Activated CD8-positive, alpha-beta memory T cell treated with anti-CD3 and anti-CD28 coated beads, Interleukin-2, amount 10 ng/mL, durations not matched to agents 7 days and 5 days (primary cell): Measurements from ENCODE around the gene SYNPO. TPM values are rescaled to one million over a fixed set of nuclear protein-coding genes. Genes with fewer than 3 reads are reported as not detected.

Experiments
- ATAC-seq: fragments of 150-1000 bp; cut with Tn5 transposase; one replicate; pipeline ENCODE4 v1.10.0; 2021; ENCODE audit warnings: moderate library complexity
- CTCF ChIA-PET: fragments of 350-600 bp; sonication (Branson Sonifier 250); formaldehyde crosslinking; loops from one replicate; lab custom pipeline; 2021; ENCODE audit warnings: antibody characterized with exemption; lab: Charles Lee
- DNase-seq: peaks from one replicate; pipeline ENCODE4 v3.0.0-alpha.2; 2020
- H3K27ac Mint-ChIP-seq: one replicate; pipeline ENCODE4 v1.8.0; 2021; ENCODE audit warnings: mild to moderate bottlenecking, mixed read lengths
- H3K27me3 Mint-ChIP-seq: one replicate; pipeline ENCODE4 v1.8.0; 2021; ENCODE audit warnings: mixed read lengths
- H3K36me3 Mint-ChIP-seq: one replicate; pipeline ENCODE4 v1.8.0; 2021; ENCODE audit warnings: mild to moderate bottlenecking, mixed read lengths
- H3K4me1 Mint-ChIP-seq: one replicate; pipeline ENCODE4 v1.8.0; 2021; ENCODE audit warnings: mixed read lengths
- H3K4me3 Mint-ChIP-seq: one replicate; pipeline ENCODE4 v1.8.0; 2021; ENCODE audit warnings: mild to moderate bottlenecking, moderate library complexity, mixed read lengths
- H3K9me3 Mint-ChIP-seq: one replicate; pipeline ENCODE4 v1.8.0; 2022; ENCODE audit warnings: low read depth, mixed read lengths
- total RNA-seq, 2 experiments: library from RNA; stranded (reverse); gene quantifications; one replicate each; pipeline ENCODE4 v1.2.3, GENCODE V29; 2021

The SYNPO gene
- total RNA-seq, 2 experiments from 2014 or later, result 0.05 to 0.09 TPM

DNA sequence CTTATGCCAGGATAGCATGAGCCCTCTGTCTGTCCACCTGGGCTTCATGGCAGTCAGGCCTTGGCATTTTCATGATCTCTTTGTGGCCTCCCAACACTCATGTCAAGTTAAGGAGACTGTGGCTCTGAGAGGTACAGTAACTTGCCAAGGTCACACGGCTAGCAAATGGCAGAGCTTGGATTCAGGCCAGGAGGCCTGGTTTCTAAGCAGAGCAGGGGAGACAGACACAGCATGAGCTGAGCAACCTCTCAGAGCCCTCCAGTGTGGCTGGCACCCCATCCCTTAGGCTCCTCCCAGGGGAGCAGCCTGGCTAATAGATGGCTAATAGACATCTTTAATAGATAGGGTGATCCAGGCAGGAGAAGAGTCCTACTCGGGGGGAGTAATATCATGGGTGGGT is 4.1 kb downstream of the SYNPO start:
- no peak overlapping the region for H3K4me3 Mint-ChIP-seq
- ATAC-seq, result no peak
- CTCF ChIA-PET, result interaction anchor here (0.7 kb wide), 1 partner anchor 202 kb away, joined by 3 read pairs; no protein-coding TSS in a partner anchor

DNA sequence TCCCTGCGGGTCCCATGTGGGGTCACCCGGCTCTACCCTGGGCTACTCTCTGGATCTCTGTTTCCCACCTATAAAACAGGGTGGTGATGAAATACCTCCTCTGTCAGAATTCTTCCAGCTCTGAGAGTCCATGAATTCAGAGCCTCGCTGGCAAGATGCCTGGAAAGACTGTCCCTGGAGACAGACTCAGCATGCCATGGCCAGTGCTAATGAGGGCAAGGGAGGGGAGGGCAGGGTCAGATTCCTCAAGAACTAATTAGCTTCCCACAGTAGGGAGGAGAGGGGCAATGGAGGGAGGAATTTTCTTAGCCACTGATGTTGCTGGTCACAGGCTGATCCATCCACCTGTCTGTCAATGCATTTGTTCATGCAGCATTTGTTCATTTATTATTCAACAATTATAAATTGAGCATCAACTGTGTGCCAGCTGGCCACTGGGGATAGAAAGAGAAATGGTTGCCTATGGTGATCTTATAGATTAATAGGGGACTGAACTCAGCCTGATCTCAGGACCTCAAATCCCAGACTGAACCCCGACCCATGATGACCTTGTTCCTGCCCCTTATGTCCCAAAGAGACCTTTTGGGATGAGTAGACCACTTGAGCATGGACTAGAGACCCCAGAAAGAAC is 4.7 kb downstream of the SYNPO start:
- ATAC-seq, result no peak

More for the DNA sequence above, 4.1 kb downstream of the SYNPO start:
- Mint-ChIP-seq H3K36me3 (no peaks in the 10 kb centered on the region), H3K4me1 (no peaks in the 10 kb centered on the region), H3K27ac (no peak overlapping the region), H3K9me3 (no peaks in the 10 kb centered on the region), H3K27me3 (peaks cover 10% of the 10 kb centered on the region)
- DNase-seq, result no peak

DNA sequence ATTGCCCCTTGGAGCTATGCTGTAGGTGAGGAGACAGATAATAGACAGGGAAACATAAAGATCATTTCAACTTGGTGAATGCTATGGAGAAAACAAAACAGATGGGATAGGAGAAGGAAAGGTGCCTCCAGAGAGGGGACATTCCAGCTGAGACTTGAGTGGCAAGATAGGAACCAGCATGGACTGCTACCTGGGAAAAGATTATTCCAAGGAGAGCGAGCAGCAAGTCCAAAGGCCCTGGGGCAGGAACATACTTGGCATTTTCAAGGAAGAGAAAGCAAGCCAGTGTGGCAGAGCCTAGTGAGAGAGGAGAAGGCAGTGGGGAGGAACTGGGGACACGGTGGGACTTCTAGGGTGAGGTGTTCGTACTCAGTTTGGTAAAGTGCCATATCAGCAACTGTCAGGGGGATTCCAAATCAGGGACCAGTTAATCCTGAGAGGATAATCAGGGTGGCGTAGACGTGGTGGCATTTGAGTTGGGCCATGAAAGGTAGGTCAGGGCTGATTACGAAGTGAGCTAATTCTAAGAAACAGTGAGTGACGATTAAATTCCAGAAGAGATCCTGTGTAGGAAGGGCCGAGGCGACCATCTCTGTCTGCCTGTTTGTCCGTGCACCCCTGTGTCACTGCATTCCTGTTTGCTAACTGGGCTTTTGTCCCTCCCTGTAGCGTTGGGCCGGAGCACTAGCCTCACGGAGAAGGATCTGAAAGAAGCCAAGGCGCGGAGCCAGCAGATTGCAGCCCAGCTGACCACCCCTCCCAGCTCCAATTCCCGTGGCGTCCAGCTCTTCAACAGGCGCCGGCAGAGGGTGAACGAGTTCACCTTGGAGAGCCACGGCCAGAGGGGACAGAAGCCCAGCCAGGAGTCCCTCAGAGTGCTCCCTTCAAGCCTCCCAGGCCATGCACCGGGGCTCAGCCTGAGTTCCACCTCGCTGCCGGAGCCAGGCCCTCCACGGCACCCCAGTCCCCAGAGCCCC is 7.1 kb downstream of the SYNPO start:
- CTCF ChIA-PET, result no interaction called here
- no peak overlapping the region for H3K27ac Mint-ChIP-seq
- DNase-seq (no peak), ATAC-seq (no peak)
- no peaks in the 10 kb centered on the region for H3K36me3 Mint-ChIP-seq
- peaks cover 8% of the 10 kb centered on the region for H3K27me3 Mint-ChIP-seq
- no peak overlapping the region for H3K4me3 Mint-ChIP-seq
- H3K4me1 Mint-ChIP-seq, result no peaks in the 10 kb centered on the region
- H3K9me3 Mint-ChIP-seq, result no peaks in the 10 kb centered on the region

More for the DNA sequence above, 4.7 kb downstream of the SYNPO start:
- no peaks in the 10 kb centered on the region for H3K9me3 Mint-ChIP-seq
- H3K4me1 Mint-ChIP-seq, result no peaks in the 10 kb centered on the region
- no peak overlapping the region for H3K27ac Mint-ChIP-seq
- CTCF ChIA-PET, result no interaction called here
- no peak for DNase-seq
- H3K4me3 Mint-ChIP-seq, result no peak overlapping the region
- H3K27me3 Mint-ChIP-seq, result peaks cover 8% of the 10 kb centered on the region
- H3K36me3 Mint-ChIP-seq, result no peaks in the 10 kb centered on the region

DNA sequence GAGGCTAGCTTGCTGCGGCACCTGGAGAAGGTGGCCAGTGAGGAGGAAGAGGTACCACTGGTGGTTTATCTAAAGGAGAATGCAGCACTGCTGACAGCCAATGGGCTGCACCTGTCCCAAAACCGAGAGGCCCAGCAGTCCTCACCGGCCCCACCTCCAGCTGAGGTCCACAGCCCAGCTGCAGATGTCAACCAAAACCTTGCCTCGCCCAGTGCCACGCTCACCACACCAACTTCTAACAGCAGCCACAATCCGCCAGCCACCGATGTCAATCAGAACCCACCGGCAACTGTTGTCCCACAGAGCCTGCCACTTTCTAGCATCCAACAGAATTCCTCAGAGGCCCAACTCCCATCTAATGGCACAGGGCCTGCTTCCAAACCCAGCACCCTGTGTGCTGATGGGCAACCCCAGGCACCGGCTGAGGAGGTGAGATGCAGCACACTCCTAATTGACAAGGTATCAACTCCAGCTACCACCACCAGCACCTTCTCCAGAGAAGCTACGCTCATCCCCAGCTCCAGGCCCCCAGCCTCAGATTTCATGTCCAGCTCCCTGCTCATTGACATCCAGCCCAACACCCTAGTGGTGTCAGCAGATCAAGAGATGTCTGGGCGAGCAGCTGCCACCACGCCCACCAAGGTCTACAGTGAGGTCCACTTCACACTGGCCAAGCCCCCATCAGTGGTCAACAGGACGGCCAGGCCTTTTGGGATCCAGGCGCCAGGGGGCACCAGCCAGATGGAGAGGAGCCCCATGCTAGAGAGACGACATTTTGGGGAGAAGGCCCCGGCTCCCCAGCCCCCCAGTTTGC is 8.0 kb downstream of the SYNPO start:
- H3K4me3 Mint-ChIP-seq, result no peak overlapping the region

DNA sequence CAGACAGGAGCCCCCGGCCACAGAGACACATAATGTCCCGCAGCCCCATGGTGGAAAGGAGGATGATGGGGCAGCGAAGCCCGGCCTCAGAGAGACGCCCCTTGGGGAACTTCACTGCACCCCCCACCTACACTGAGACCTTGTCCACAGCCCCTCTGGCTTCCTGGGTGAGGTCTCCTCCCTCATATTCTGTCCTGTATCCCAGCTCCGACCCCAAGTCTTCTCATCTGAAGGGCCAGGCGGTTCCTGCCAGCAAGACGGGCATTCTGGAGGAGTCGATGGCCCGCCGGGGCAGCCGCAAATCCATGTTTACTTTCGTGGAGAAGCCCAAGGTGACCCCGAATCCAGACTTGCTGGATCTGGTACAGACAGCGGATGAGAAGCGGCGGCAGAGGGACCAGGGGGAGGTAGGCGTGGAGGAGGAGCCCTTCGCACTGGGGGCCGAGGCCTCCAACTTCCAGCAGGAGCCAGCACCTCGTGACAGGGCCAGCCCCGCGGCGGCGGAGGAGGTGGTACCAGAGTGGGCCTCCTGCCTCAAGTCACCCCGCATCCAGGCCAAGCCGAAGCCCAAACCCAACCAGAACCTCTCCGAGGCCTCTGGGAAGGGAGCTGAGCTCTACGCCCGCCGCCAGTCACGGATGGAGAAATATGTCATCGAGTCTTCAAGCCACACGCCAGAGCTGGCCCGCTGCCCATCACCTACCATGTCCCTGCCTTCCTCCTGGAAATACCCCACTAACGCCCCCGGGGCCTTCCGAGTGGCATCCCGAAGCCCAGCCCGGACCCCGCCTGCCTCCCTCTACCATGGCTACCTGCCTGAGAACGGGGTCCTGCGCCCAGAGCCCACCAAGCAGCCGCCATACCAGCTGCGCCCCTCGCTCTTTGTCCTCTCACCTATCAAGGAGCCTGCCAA is 8.9 kb downstream of the SYNPO start:
- Mint-ChIP-seq H3K4me3 (no peak overlapping the region), H3K9me3 (no peaks in the 10 kb centered on the region), H3K4me1 (no peaks in the 10 kb centered on the region), H3K36me3 (no peaks in the 10 kb centered on the region), H3K27me3 (peaks cover 7% of the 10 kb centered on the region), H3K27ac (no peak overlapping the region)
- CTCF ChIA-PET, result no interaction called here
- DNase-seq (no peak), ATAC-seq (no peak)

More for the DNA sequence above, 8.0 kb downstream of the SYNPO start:
- Mint-ChIP-seq H3K4me1 (no peaks in the 10 kb centered on the region), H3K27me3 (peaks cover 8% of the 10 kb centered on the region), H3K27ac (no peak overlapping the region), H3K9me3 (no peaks in the 10 kb centered on the region), H3K36me3 (no peaks in the 10 kb centered on the region)
- CTCF ChIA-PET, result no interaction called here
- ATAC-seq (no peak), DNase-seq (no peak)

DNA sequence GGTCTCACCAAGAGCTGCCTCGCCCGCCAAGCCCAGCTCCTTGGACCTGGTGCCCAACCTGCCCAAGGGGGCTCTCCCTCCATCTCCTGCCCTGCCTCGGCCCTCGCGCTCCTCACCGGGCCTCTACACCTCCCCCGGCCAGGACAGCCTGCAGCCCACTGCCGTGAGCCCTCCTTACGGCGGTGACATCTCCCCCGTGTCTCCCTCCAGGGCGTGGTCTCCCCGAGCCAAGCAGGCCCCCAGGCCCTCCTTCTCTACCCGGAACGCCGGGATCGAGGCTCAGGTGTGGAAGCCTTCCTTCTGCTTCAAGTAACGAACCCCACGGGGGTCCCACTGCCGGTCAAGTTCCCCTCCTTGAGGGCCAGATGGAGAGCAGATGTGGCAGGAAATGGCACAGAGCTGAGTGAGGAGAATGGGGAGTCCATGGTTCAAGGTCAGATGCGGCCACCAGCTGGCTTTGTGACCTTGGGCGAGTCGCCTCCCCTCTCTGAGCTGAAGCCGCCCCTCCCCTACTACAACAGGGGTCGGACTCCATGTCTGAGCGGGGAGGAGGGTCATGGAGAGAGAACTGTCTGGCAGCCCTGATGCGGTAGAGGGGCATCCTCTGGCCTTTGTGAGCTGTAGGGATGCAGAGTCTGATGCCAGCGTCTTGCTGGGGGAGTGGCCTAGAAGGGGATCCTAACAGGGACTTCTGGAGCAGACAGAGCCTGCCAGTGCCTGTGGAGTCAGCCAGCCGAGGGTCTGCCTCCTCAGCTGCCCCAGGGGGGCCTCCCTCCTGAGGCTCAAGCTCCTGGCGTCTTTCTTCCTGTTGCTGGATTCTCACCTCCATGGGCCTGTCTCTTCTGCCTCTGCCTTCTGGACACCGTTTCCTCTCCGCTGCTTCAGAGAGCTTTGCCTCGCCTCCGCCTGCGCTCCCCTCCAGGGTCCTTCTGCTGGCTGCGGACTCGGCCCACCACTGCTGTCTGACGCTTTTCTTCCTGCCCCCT is 9.9 kb downstream of the SYNPO start:
- ATAC-seq (no peak), DNase-seq (no peak)
- Mint-ChIP-seq H3K36me3 (no peaks in the 10 kb centered on the region), H3K9me3 (no peaks in the 10 kb centered on the region), H3K27ac (no peak overlapping the region), H3K4me1 (no peaks in the 10 kb centered on the region), H3K4me3 (no peak overlapping the region), H3K27me3 (peaks cover 4% of the 10 kb centered on the region)
- CTCF ChIA-PET, result no interaction called here

DNA sequence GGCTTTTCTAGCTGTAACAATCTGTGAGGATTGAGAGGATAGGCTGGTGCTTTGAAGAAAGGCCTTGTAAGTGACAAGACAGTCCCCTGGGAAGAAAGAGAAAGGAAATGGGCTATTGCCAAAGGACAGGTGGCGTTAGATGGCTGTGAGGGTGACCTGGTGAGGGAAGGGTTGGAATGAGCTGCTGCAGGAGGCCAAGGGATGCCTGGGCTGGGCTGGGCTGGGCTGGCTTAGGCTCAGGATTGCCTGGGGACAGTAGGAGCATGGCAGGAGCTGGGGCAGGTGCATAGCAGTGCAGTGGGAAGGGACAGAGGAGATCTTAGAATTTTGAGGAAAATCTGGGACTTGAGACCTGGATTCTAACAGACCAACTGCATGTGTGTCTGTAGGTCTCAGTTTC is 10.9 kb downstream of the SYNPO start:
- DNase-seq, result no peak
- Mint-ChIP-seq H3K4me3 (no peak overlapping the region), H3K36me3 (no peaks in the 10 kb centered on the region), H3K4me1 (peaks cover 2% of the 10 kb centered on the region), H3K9me3 (no peaks in the 10 kb centered on the region), H3K27me3 (peaks cover 2% of the 10 kb centered on the region), H3K27ac (no peak overlapping the region)
- ATAC-seq, result no peak
- CTCF ChIA-PET, result interaction anchor here (1.0 to 1.1 kb wide), 2 partner anchors 96 to 106 kb away, joined by 3 read pairs; no protein-coding TSS in a partner anchor

DNA sequence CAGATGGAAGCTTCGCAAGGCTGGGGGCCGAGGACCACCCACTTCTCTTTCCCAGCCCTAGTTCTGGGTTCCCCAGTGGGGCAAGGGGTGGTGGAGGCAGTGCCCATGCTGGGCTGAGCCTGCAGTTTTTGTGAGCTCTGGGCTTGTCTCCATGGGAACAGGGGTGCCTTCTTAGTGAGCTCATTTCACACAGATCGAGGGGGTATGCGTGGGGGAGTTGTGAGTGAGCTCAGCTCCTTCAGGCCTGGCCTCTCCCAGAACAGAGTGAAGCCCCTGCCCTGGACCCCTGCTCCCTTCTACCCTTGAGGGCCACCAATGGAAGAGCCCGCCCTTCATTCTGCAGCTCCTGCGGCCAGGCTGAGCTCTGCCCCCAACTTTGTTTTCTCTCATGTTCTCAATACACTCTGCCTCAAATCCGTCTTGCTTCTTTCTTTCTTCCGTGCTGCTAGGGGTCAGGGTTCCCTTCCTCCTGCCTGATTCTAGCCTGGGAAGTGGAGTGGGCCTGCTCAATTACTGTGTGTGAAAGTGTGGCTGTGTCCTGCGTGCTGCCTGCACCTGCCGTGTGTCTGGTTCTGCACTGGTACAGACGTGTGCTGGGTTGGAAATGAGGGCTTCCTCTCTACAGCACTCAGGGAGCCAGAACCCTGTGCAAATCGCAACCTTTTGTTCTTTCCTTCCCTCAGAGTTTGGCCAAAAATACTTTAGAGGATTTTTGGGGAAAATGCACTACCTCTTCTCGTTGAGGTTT is 11.6 kb downstream of the SYNPO start:
- no peaks in the 10 kb centered on the region for H3K36me3 Mint-ChIP-seq
- ATAC-seq, result no peak

DNA sequence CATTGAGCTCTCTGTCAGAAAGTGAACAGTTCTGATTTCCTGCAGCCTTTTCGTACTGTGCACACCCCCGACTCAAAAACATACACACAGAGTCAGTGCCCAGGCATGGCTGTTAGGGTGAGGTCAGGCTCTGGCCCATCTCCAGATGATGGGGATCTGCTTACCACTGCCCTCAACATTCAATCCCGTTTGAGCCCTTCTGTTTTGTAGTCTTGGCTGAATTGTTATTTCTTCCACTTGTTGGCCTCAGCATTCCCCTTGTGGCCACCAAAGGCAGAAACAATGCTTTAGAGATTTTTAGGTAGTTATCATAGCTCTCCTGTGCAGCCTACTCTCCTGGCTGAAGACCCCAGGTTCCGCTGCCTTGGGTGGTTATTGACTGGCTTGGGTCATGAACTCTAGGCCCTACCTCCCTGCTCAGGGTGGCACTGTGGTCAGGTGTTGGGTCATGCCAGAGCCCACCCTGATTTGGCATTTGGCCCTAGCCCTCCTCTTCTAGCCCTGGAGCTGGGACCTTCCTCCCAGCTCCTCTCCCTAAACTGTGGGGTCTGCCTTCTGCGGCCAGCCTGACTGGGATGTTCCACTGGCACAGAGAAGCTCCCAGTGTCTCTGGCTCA is 12.8 kb downstream of the SYNPO start:
- ATAC-seq (no peak), DNase-seq (no peak)
- Mint-ChIP-seq H3K27ac (no peak overlapping the region), H3K9me3 (no peaks in the 10 kb centered on the region), H3K4me3 (no peak overlapping the region), H3K36me3 (no peaks in the 10 kb centered on the region), H3K4me1 (peaks cover 10% of the 10 kb centered on the region), H3K27me3 (peaks cover 8% of the 10 kb centered on the region)
- CTCF ChIA-PET, result interaction anchor here (1.0 to 2.5 kb wide), 3 partner anchors 93 to 193 kb away, joined by 3 to 12 read pairs (median 11); partner anchors contain the start of gene IRGM

More for the DNA sequence above, 11.6 kb downstream of the SYNPO start:
- CTCF ChIA-PET, result interaction anchor here (1.0 to 1.1 kb wide), 2 partner anchors 97 to 107 kb away, joined by 3 read pairs; no protein-coding TSS in a partner anchor
- Mint-ChIP-seq H3K27me3 (peaks cover 2% of the 10 kb centered on the region), H3K4me1 (peaks cover 3% of the 10 kb centered on the region), H3K4me3 (no peak overlapping the region), H3K27ac (no peak overlapping the region), H3K9me3 (no peaks in the 10 kb centered on the region)
- DNase-seq, result no peak

DNA sequence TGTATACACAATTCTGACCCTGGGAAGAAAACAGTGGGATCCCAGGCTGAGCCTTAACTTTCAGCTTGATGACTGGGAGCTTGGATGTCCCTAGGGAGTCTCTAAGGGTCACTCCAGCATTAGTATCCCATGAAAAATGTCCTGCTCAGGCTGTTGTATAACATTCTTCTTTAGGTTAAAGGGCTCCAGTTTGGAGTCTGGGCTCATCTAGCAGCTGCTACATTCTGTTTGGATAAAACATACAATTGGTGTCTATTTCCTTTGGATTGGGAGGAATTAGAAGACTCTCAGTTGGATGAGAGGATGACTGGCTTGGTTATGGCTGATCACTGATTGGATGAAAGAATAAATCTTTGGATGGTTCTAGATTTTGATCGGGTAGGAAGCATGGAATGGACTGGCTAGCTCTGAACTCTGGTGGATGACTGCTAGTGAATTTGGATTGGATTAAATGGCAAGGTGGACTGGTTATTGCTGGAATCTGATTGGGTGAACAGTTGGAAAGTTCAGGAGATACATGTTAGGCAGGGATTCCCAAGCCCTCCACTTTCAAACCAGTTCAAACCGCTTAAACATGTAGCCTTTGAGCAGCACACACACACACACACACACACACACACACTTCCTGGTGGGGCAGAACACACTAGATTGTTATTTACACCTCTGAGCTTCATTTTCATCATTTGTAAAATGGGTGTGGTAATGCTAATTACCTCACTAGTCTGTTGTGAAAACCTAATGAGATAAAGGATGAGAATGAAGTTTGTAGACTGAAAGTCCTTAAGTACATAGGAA is 13.5 kb downstream of the SYNPO start:
- H3K27ac Mint-ChIP-seq, result no peak overlapping the region
- ATAC-seq, result no peak
- peaks cover 10% of the 10 kb centered on the region for H3K4me1 Mint-ChIP-seq
- H3K36me3 Mint-ChIP-seq, result no peaks in the 10 kb centered on the region
- CTCF ChIA-PET, result interaction anchor here (1.0 to 2.5 kb wide), 4 partner anchors 15 to 193 kb away, joined by 3 to 12 read pairs (median 7); partner anchors contain the start of gene IRGM
- no peak for DNase-seq
- H3K4me3 Mint-ChIP-seq, result no peak overlapping the region
- H3K9me3 Mint-ChIP-seq, result no peaks in the 10 kb centered on the region
- peaks cover 8% of the 10 kb centered on the region for H3K27me3 Mint-ChIP-seq
